H1 (cell line): ENCODE measurements around the gene CEBPG. TPM values are rescaled to one million over a fixed set of nuclear protein-coding genes. Genes with fewer than 3 reads are reported as not detected.

Source experiments
- BACH1 ChIP-seq: IDR thresholded peaks from 2 replicates; pipeline ENCODE4 v1.6.1; 2012; ENCODE audit warnings: low read length, improper control_type of control experiment
- BCL11A ChIP-seq, 2 experiments: IDR thresholded peaks; one replicate each; pipeline ENCODE4 v1.6.1; 2011; ENCODE audit warnings: low read depth in 2 of 2, low read length in 2 of 2, mild to moderate bottlenecking in 2 of 2
- CHD7 ChIP-seq: fragments of 300-600 bp; sonication (generic); IDR thresholded peaks from 2 replicates; pipeline ENCODE4 v1.7.1; 2012; ENCODE audit warnings: low read length, moderate library complexity, mild to moderate bottlenecking, inconsistent platforms; ENCODE audit not compliant: insufficient replicate concordance
- HDAC2 ChIP-seq, 2 experiments: fragments of 300-600 bp in 1 of 2; sonication (generic) in 1 of 2; IDR thresholded peaks; 2 replicates each; pipeline ENCODE4 v1.6.1; 2011 to 2012; ENCODE audit warnings: low read depth in 2 of 2, low read length in 2 of 2, mild to moderate bottlenecking in 2 of 2, moderate library complexity in 2 of 2, borderline replicate concordance in 1 of 2, inconsistent platforms in 1 of 2
- POLR2AphosphoS5 ChIP-seq: IDR thresholded peaks from 2 replicates; pipeline ENCODE4 v1.6.1; 2011; ENCODE audit warnings: low read depth, low read length
- RFX5 ChIP-seq: IDR thresholded peaks from 2 replicates; pipeline ENCODE4 v1.6.1; 2011; ENCODE audit warnings: low read depth, low read length, improper control_type of control experiment, borderline replicate concordance
- RNF2 ChIP-seq: fragments of 200-900, 300-1000 bp; sonication (generic); IDR thresholded peaks from 2 replicates; pipeline ENCODE4 v1.7.1; 2016; ENCODE audit warnings: borderline replicate concordance, low read depth, mild to moderate bottlenecking, antibody characterized with exemption, low read length; ENCODE audit not compliant: poor library complexity, severe bottlenecking; ENCODE audit errors: missing control alignments
- RXRA ChIP-seq: IDR thresholded peaks from 2 replicates; pipeline ENCODE4 v1.6.1; 2011; ENCODE audit warnings: low read depth, mild to moderate bottlenecking, low read length, moderate library complexity; ENCODE audit not compliant: insufficient read depth
- SIN3A ChIP-seq, 2 experiments: IDR thresholded peaks in 1 of 2; conservative IDR thresholded peaks in 1 of 2; 2 replicates each; pipeline ENCODE4 v1.6.1; 2011 to 2012; ENCODE audit warnings: low read length in 2 of 2, improper control_type of control experiment in 1 of 2, low read depth in 1 of 2, mild to moderate bottlenecking in 1 of 2
- USF2 ChIP-seq: IDR thresholded peaks from 2 replicates; pipeline ENCODE4 v1.6.1; 2011; ENCODE audit warnings: low read length, improper control_type of control experiment
- polyA plus RNA-seq, 7 experiments: library from polyadenylated mRNA; depleted of rRNA in 3 of 7; stranded (reverse) in 5 of 7; unstranded in 2 of 7; fragments of >200 nt in 5 of 7; fragments of 200-250 nt in 2 of 7; gene quantifications; 1 replicate in 5 of 7; 2 replicates in 1 of 7; 4 replicates in 1 of 7; pipeline versions ENCODE4 v1.2.1 to v1.2.3, GENCODE V29; 2011 to 2013; ENCODE audit warnings: missing spikeins in 2 of 7, mixed read lengths in 2 of 7
- total RNA-seq: library from RNA; stranded (reverse); fragmentation: NEBNext Ultra II Directional; extraction: Animal tissue kit (Norgen Biotek cat#: 25700); gene quantifications from 2 replicates; pipeline ENCODE4 v1.2.1, GENCODE V29; 2021

Gene CEBPG
- total and polyA plus RNA-seq, 2 of the 8 experiments (the other 6 are each of a cell fraction or from before 2014, with no cell fraction given) = 12.3 to 35.4 TPM

- no peak for TF ChIP-seq CHD7
- TF ChIP-seq RXRA = no peak
- TF ChIP-seq HDAC2 (IDR thresholded peaks at IDR 0.05; ENCODE audit: borderline replicate concordance in 1 of 2, low read depth in 2 of 2, low read length in 2 of 2) = no peak
- no peak for TF ChIP-seq POLR2AphosphoS5
- TF ChIP-seq RNF2 = no peak
- no peak for TF ChIP-seq USF2
- TF ChIP-seq BACH1 = no peak
- TF ChIP-seq SIN3A (conservative IDR thresholded peaks at IDR 0.05 in 1 of 2, IDR thresholded peaks at IDR 0.05 in 1 of 2; ENCODE audit: low read depth in 1 of 2, low read length in 2 of 2) = no peak
- no peak for TF ChIP-seq BCL11A (IDR thresholded peaks at IDR 0.05; ENCODE audit: low read depth in 2 of 2, low read length in 2 of 2)
- TF ChIP-seq RFX5 = no peak
Measured at GRCh38 chr19:33366897-33367296, 6.6 kb upstream of the CEBPG start (continued).
